Measurements from ENCODE around the gene MYOZ1.
"Not testable (repeated sequence)": the region's sequence is repeated elsewhere in the genome, so short reads cannot be mapped to it uniquely, and the experiment has no call there.

DNA sequence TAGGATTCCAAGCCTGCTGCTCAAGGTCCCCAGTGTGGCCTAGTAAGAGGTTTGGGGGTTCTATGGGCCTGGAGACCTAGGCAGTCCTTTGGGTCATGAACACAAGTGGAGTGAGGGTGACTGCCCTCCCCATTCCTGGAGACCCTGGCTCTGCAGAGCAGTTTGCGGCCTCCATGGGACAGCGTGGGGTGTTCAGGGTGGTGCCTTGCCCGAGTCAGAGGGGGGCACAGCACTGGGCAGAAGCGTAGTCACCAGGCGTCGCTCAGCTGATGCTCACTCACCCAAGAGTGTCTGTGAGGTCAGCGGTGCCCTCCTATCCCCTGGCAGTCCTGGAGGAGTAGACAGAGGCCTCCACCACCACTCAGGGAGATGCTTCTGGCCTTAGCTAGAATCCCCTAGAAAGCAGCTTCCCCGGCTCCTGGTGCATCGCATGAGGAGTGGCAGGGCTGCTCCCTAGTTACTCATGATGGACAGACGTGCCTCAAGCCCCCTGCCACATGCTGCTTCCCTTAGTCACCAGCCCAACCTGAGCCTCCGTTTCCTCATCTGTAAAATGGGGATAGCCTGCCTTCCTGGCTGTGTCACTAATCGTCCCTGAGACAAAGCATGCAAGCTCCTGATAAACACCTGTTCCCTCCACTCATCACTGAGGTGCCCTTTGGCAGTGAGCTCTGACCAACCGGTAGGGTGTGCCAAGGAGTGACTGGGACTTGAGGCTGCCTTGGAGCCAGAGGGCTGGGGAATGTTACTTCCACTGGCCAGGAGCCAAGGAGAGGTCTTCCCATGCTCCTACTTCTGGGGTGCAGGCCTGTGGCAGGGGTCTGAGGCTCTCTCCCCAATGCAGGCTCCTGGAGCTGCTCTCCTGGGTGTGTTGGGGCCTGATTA is 23.1 kb upstream of the MYOZ1 start:
- TF ChIP-seq CTCF, POLR2A (IDR thresholded peaks at IDR 0.05): not testable (repeated sequence)
